GM18909 (cell line): ENCODE measurements around the gene DCBLD1.
"Not testable (repeated sequence)": the region's sequence is repeated elsewhere in the genome, so short reads cannot be mapped to it uniquely, and the experiment has no call there.

Experiments used
- ATAC-seq: cut with Tn5 transposase; IDR thresholded peaks from one replicate; pipeline ENCODE4 v1.9.1; 2021; ENCODE audit warnings: mild to moderate bottlenecking; ENCODE audit not compliant: unreplicated experiment, poor library complexity

Gene DCBLD1

GRCh38 chr6:117482240-117483003, at the start of gene DCBLD1:
DCBLD1 (plus strand) TSS chr6:117482674; CDS start chr6:117482782, 108 bp downstream.
- ATAC-seq: peak; percentile 81

GRCh38 chr6:117440706-117441525, 41.6 kb upstream of the DCBLD1 start:
- no peak for ATAC-seq

GRCh38 chr6:117441824-117442264, 40.6 kb upstream of the DCBLD1 start:
- ATAC-seq: no peak

- not testable (repeated sequence) for ATAC-seq
Measured at GRCh38 chr6:117442313-117442712, 40.2 kb upstream of the DCBLD1 start.

- no peak for ATAC-seq
Measured at GRCh38 chr6:117444600-117444999, 37.9 kb upstream of the DCBLD1 start.

DNA sequence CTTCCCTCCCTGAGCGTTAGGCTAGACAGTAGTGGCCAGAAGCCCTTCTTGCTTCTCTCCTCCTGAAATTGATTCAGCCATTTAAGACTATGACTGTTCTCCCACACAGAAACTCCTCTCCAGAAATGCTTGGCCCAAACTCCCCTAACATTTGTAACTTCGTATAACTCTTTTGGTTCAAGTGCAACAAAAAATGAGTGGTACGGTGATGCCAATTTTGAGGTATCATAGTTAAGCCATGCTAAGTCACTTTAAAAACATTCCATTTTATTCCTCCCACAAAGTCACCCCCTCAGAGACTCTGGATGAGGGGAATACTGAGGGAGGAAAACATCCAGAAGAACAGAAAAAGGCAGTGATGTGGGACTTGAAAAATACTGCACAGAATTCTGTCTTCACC, 35.6 kb upstream of the DCBLD1 start:
- ATAC-seq: no peak

- ATAC-seq: no peak
Measured at GRCh38 chr6:117448011-117448410, 34.5 kb upstream of the DCBLD1 start.

GRCh38 chr6:117448732-117449485, 33.6 kb upstream of the DCBLD1 start:
- no peak for ATAC-seq

GRCh38 chr6:117449549-117450439, 32.7 kb upstream of the DCBLD1 start:
- ATAC-seq: peak; percentile 54

DNA sequence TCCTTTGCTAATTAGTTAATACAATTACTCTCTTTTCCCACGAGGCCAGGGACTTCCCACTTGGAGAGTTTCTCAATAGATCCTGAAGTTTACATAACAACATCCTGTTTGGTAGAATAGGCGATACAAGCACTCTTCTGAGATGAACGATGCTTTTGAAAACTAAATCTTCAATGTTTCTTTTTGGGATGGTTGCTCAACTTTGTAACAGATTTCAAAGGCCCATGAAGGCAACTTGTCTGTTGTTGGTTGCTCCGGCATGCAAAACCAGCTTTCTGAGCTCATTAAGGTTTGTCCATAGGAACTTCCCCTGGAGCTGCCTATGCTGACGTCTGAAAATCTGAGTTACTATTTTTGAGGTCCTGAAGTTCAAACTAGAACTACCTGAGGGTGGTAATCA, 30.8 kb upstream of the DCBLD1 start:
- no peak for ATAC-seq

DNA sequence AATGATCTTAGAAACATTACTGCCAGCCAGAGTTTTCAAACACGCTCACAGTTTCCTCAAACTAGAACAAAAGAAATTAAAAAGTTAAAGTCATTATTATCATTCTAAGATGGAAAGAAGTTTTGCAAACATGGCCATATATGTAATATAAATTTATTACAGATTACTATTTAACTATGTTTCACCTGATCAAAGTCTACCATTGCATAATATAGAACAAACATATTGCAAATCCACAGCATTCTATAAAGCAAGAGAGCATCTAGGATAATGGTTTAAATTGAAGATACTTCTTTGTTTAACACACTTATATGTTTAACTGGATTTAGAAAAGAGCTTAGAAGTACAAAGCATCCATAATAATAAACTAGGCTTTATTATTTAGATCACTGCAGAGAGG, 26.2 kb upstream of the DCBLD1 start:
- no peak for ATAC-seq

GRCh38 chr6:117456998-117457397, 25.5 kb upstream of the DCBLD1 start:
- no peak for ATAC-seq

- ATAC-seq: no peak
Measured at GRCh38 chr6:117459204-117459944, 23.1 kb upstream of the DCBLD1 start.

GRCh38 chr6:117463762-117464665, 18.5 kb upstream of the DCBLD1 start:
- ATAC-seq: peak; percentile 65

GRCh38 chr6:117464700-117465099, 17.8 kb upstream of the DCBLD1 start:
- peak; percentile 18 for ATAC-seq

DNA sequence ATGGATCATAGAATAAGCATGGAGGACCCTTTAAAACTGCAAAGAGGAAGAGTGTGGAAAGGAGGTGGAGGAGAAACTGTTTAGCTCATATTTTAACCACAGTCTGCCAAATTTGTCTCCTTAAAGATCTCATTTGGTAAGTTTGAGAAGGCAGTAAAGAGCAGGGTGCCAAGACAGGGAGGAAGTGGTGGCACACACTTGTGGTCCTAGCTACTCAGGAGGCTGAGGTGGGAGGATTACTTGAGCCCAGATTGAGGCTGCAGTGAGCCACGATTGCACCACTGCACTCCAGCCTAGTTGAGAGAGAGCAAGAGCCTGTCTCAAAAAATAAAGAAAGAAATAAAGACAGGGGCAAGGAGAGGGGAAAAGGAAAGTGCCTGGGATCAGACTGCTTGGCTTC, 16.8 kb upstream of the DCBLD1 start:
- no peak for ATAC-seq

GRCh38 chr6:117467876-117468275, 14.6 kb upstream of the DCBLD1 start:
- ATAC-seq: no peak

DNA sequence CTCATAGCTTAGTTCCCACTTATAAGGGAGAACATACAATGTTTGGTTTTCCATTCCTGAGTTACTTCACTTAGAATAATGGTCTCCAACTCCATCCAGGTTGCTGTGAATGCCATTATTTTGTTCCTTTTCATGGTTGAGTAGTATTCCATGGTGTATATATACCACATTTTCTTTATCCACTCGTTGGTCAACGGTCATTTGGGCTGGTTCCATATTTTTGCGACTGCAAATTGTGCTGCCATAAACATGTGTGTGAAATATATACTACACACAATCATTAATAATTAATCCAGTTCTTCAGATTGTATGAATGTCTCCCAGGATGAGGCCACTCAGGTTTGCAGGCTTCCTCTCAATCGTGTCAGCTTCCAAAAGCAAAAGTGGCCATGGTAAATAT, 13.9 kb upstream of the DCBLD1 start:
- ATAC-seq: not testable (repeated sequence)
